Erythroblast (primary cell): ENCODE measurements around the gene SRPK2.

Experiments
- GATA1 ChIP-seq: IDR thresholded peaks from 2 replicates; pipeline ENCODE4 v1.6.1; 2011; ENCODE audit warnings: low read depth, mild to moderate bottlenecking, control low read depth, low read length, moderate library complexity
- POLR2A ChIP-seq: IDR thresholded peaks from 2 replicates; pipeline ENCODE4 v1.6.1; 2011; ENCODE audit warnings: mild to moderate bottlenecking, low read length

GRCh38 chr7:105130048-105130447, 258.7 kb downstream of the SRPK2 start:
- TF ChIP-seq POLR2A: no peak
- TF ChIP-seq GATA1: no peak
